ENCODE measurements around the gene TNNI3.

TNNI3 gene

GRCh38 chr19:55137915-55138314 lies 19.6 kb downstream of the TNNI3 start:
- in situ Hi-C loops (cut with HindIII; ENCODE audit: low sequenced_read_pairs) = no loop called here
- no peak for DNase-seq (ENCODE audit: low read depth, low spot score)
- TF ChIP-seq CTCF (IDR thresholded peaks at IDR 0.05; ENCODE audit: low read depth, low read length) = no peak
- H3K4me3 ChIP-seq (ENCODE audit: low read depth, low read length) = no peak overlapping the region

GRCh38 chr19:55136399-55137102 lies 21.0 kb downstream of the TNNI3 start:
- no peak for TF ChIP-seq CTCF (IDR thresholded peaks at IDR 0.05; ENCODE audit: low read depth, low read length)
- in situ Hi-C loops (cut with HindIII; ENCODE audit: low sequenced_read_pairs) = no loop called here
- no peak for DNase-seq (ENCODE audit: low read depth, low spot score)
- no peak overlapping the region for H3K4me3 ChIP-seq (ENCODE audit: low read depth, low read length)

DNA sequence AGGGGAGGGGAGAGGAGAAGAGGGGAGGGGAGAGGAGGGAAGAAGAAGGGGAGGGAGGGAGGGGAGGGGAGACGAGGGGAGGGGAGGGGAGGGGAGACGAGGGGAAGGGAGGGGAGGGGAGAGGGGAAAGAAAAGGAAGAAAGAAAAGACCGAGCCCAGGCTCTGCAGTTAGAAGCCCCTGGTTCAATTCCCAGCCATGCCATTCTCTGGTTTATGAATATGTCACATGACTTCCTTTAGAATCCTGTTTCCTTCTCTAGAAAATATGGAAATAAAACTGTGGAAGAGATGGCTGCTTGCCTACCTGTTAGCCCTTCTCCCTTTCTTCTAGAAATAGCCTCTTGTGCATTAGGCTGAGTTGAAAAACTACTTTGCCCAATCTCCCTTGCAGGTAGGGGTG lies 22.8 kb downstream of the TNNI3 start:
- no peak for DNase-seq (ENCODE audit: low read depth, low spot score)
- in situ Hi-C loops (cut with HindIII; ENCODE audit: low sequenced_read_pairs) = no loop called here
- no peak overlapping the region for H3K4me3 ChIP-seq (ENCODE audit: low read depth, low read length)
- no peak for TF ChIP-seq CTCF (IDR thresholded peaks at IDR 0.05; ENCODE audit: low read depth, low read length)

GRCh38 chr19:55133639-55134444 lies 23.7 kb downstream of the TNNI3 start:
- in situ Hi-C loops (cut with HindIII; ENCODE audit: low sequenced_read_pairs) = no loop called here
- no peak overlapping the region for H3K4me3 ChIP-seq (ENCODE audit: low read depth, low read length)
- no peak for DNase-seq (ENCODE audit: low read depth, low spot score)
- no peak for TF ChIP-seq CTCF (IDR thresholded peaks at IDR 0.05; ENCODE audit: low read depth, low read length)

DNA sequence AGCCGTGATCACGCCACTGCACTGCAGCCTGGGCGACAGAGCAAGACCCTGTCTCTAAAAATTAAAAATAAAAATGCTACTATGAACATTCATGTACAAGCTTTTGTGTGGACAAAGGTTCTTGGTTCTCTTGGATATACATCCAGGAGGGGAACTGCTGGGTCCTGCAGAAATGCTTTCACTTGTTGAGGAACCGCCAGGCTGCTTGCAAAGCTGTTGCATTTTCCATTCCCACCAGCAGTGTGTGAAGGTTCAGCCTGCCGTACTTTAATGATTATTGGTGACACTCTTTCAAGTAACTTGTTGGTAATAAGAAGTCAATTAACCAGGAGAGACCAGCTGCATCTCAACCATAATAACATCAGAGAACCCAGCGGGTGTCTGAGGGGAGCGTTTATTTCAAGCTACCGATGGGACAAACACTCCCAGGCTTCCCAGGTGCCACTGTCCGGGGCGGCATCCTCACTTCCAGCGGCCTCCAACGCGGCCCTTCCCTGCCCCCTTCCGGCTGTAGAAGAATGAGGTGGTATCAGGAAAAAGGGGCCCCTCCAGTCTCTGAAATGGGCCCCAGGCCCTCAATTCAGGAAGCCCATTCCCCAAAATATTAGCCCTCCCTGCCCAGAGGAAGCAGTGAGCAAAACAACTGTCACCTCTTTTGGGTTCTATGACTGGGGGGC lies 24.9 kb downstream of the TNNI3 start:
- no peak overlapping the region for H3K4me3 ChIP-seq (ENCODE audit: low read depth, low read length)
- no peak for TF ChIP-seq CTCF (IDR thresholded peaks at IDR 0.05; ENCODE audit: low read depth, low read length)
- no peak for DNase-seq (ENCODE audit: low read depth, low spot score)
- in situ Hi-C loops (cut with HindIII; ENCODE audit: low sequenced_read_pairs) = no loop called here

- no peak for DNase-seq (ENCODE audit: low read depth, low spot score)
- in situ Hi-C loops (cut with HindIII; ENCODE audit: low sequenced_read_pairs) = no loop called here
- H3K4me3 ChIP-seq (ENCODE audit: low read depth, low read length) = no peak overlapping the region
- TF ChIP-seq CTCF (IDR thresholded peaks at IDR 0.05; ENCODE audit: low read depth, low read length) = no peak
Observed at GRCh38 chr19:55131421-55131820, 26.1 kb downstream of the TNNI3 start.
